Measurements from ENCODE around the gene CORO6. TPM values are rescaled to one million over a fixed set of nuclear protein-coding genes. Genes with fewer than 3 reads are reported as not detected.

CORO6 gene
- total RNA-seq, 1 experiment from 2014 or later: 9.7 TPM

DNA sequence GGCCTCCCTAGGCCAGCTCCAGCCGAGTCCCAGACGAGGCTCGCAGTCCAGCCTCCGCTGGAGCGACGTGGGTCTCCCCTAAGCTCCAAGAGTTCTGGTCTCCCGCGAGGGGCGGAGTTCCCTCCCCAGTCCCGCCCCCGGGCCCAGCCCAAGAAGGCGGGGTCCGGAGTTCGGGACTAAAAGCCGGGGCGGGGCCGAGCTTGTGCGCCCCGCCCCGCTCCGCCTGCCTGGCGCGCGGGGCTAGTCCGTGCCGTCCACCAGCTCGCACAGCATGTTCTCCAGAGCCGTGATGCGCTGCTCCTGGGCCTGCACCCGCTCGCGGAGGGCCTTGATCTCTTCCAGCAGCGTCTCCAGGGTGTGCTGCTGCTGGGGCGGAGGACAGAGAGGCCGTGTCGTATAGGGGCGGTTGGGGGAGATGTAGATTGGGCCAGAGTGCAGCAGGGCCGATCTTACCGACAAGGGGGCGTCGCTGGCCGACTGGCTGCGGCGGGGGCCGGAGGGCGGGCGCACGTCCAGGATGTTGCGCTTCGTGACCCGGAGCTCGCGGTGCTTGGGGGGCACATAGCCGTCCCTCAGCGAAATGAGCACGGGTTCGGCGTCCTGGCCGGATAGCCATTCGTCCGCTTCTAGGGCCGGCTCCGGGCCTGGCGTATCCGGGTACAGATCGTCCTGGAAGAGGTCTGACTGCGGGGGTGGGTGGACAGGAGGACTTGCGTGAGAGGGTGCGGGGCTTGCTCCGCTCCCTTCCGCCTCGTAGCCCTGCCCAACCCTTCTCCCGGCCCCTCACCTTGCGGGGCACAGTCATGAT lies 7.0 kb downstream of the CORO6 start:
- BruUV-seq (replicated peaks): no TSS peak
- H3K9me3 ChIP-seq (ENCODE audit: control insufficient read depth, insufficient read depth, low read depth, low read length): no peaks in the 10 kb centered on the region
- ChIA-PET CTCF (interaction anchor here (0.6 to 2.1 kb wide), 5 partner anchors 18 to 246 kb away, joined by 3 to 7 read pairs (median 5); no protein-coding TSS in a partner anchor), POLR2A (interaction anchor here (0.9 kb wide), 1 partner anchor 24 kb away, joined by 3 read pairs; no protein-coding TSS in a partner anchor)
- ATAC-seq: peak; percentile 83
- no peaks in the 10 kb centered on the region for H3K27me3 ChIP-seq (ENCODE audit: control insufficient read depth, insufficient read depth, low read length)
- TF ChIP-seq, protein P1, sequence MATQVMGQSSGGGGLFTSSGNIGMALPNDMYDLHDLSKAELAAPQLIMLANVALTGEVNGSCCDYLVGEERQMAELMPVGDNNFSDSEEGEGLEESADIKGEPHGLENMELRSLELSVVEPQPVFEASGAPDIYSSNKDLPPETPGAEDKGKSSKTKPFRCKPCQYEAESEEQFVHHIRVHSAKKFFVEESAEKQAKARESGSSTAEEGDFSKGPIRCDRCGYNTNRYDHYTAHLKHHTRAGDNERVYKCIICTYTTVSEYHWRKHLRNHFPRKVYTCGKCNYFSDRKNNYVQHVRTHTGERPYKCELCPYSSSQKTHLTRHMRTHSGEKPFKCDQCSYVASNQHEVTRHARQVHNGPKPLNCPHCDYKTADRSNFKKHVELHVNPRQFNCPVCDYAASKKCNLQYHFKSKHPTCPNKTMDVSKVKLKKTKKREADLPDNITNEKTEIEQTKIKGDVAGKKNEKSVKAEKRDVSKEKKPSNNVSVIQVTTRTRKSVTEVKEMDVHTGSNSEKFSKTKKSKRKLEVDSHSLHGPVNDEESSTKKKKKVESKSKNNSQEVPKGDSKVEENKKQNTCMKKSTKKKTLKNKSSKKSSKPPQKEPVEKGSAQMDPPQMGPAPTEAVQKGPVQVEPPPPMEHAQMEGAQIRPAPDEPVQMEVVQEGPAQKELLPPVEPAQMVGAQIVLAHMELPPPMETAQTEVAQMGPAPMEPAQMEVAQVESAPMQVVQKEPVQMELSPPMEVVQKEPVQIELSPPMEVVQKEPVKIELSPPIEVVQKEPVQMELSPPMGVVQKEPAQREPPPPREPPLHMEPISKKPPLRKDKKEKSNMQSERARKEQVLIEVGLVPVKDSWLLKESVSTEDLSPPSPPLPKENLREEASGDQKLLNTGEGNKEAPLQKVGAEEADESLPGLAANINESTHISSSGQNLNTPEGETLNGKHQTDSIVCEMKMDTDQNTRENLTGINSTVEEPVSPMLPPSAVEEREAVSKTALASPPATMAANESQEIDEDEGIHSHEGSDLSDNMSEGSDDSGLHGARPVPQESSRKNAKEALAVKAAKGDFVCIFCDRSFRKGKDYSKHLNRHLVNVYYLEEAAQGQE (IDR thresholded peaks at IDR 0.05; ENCODE audit: insufficient read depth in 1 of 2, low read depth in 2 of 2, low read length in 1 of 2): no peak
- TF ChIP-seq SIN3A (IDR thresholded peaks at IDR 0.05; ENCODE audit: borderline replicate concordance, insufficient read depth, low read depth, low read length): peak; percentile 40; the same call in 1 of the 2 replicates
- peak overlapping the region; percentile 19; the same call in 1 of the 2 replicates for H3K27ac ChIP-seq (ENCODE audit: low read length)
- peaks cover 37% of the 10 kb centered on the region for H3K4me1 ChIP-seq (ENCODE audit: control insufficient read depth, insufficient read depth, low read length)
- H3K4me3 ChIP-seq (ENCODE audit: low read depth in 2 of 2, low read length in 2 of 2): peak overlapping the region; percentile 40 to 54
- in situ Hi-C loops (cut with HindIII; ENCODE audit: low pct_unique_long_range_greater_than_20kb, low sequenced_read_pairs) (no loop called here), intact Hi-C loops (cut with micrococcal nuclease; ENCODE audit: unreplicated experiment) (no loop called here)
- no peaks in the 10 kb centered on the region for H3K36me3 ChIP-seq (ENCODE audit: control insufficient read depth, insufficient read depth, low read length)
- DNase-seq (ENCODE audit: low read depth, low spot score): no peak

DNA sequence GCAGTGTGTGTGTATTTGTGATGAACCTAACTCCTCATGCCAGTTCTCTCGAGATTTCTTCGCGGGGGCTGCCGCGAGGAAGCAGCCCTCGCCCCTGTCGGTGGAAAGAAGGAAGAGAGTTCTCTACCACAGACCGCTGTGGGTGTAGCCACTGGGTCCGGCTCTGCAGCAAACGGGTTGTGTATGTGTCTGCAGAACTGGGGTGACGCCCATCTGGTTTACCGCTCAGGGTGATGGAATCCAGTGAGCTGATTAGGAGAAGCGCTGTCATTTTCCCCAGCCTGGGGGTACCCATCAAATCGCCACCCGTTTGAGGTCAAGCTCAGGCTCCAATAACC lies 7.7 kb downstream of the CORO6 start:
- Histone ChIP-seq H3K36me3 (ENCODE audit: control insufficient read depth, insufficient read depth, low read length) (no peaks in the 10 kb centered on the region), H3K27ac (ENCODE audit: low read length) (peak overlapping the region; percentile 42), H3K4me1 (ENCODE audit: control insufficient read depth, insufficient read depth, low read length) (peaks cover 37% of the 10 kb centered on the region), H3K27me3 (ENCODE audit: control insufficient read depth, insufficient read depth, low read length) (no peaks in the 10 kb centered on the region), H3K4me3 (ENCODE audit: low read depth in 2 of 2, low read length in 2 of 2) (peak overlapping the region; percentile 40 to 54), H3K9me3 (ENCODE audit: control insufficient read depth, insufficient read depth, low read depth, low read length) (no peaks in the 10 kb centered on the region)
- BruUV-seq (replicated peaks): no TSS peak
- ChIA-PET CTCF (no interaction called here), POLR2A (no interaction called here)
- TF ChIP-seq, protein P2, sequence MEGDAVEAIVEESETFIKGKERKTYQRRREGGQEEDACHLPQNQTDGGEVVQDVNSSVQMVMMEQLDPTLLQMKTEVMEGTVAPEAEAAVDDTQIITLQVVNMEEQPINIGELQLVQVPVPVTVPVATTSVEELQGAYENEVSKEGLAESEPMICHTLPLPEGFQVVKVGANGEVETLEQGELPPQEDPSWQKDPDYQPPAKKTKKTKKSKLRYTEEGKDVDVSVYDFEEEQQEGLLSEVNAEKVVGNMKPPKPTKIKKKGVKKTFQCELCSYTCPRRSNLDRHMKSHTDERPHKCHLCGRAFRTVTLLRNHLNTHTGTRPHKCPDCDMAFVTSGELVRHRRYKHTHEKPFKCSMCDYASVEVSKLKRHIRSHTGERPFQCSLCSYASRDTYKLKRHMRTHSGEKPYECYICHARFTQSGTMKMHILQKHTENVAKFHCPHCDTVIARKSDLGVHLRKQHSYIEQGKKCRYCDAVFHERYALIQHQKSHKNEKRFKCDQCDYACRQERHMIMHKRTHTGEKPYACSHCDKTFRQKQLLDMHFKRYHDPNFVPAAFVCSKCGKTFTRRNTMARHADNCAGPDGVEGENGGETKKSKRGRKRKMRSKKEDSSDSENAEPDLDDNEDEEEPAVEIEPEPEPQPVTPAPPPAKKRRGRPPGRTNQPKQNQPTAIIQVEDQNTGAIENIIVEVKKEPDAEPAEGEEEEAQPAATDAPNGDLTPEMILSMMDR (IDR thresholded peaks at IDR 0.05): no peak
- TF ChIP-seq SIN3A (IDR thresholded peaks at IDR 0.05; ENCODE audit: borderline replicate concordance, insufficient read depth, low read depth, low read length) (no peak), POLR2AphosphoS5 (IDR thresholded peaks at IDR 0.05; ENCODE audit: low read depth, low read length) (no peak; the same call in 1 of the 2 replicates), TCF7L2 (IDR thresholded peaks at IDR 0.05; ENCODE audit: low read depth, low read length) (no peak)
- TF ChIP-seq, protein P1 (IDR thresholded peaks at IDR 0.05; ENCODE audit: insufficient read depth in 1 of 2, low read depth in 2 of 2, low read length in 1 of 2): no peak
- in situ Hi-C loops (cut with HindIII; ENCODE audit: low pct_unique_long_range_greater_than_20kb, low sequenced_read_pairs): no loop called here
- ATAC-seq: peak; percentile 17
- DNase-seq (ENCODE audit: low read depth, low spot score): no peak
- intact Hi-C loops (cut with micrococcal nuclease; ENCODE audit: unreplicated experiment): no loop called here

Data from Panc1 (cell line).